HG03066 (cell line): ENCODE measurements around the gene SNPH.
"Not testable (repeated sequence)": the region's sequence is repeated elsewhere in the genome, so short reads cannot be mapped to it uniquely, and the experiment has no call there.

ENCODE experiments used
- ATAC-seq: cut with Tn5 transposase; IDR thresholded peaks from one replicate; pipeline ENCODE4 v1.9.1; 2021; ENCODE audit warnings: low read depth; ENCODE audit not compliant: unreplicated experiment

SNPH gene

DNA sequence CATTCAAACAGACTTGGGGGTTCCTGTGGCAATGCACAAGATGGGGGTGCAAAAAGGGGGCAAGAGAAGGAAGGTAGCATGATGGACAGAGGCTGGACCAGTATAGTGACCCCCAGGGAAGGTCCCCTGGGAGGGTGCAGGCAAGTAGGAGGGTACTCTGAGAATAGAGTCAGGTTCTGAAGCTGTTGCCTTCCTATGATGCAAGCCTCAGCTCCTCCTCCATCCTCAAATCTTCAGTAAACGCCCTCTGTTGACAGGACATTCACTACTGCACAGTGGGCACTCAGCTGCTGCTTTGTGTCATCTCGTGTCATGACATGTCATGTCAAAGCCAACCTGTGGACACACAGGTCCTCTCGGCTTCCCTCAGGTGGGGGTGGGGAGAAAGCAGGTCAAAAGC lies 68.7 kb downstream of the SNPH start:
- no peak for ATAC-seq

DNA sequence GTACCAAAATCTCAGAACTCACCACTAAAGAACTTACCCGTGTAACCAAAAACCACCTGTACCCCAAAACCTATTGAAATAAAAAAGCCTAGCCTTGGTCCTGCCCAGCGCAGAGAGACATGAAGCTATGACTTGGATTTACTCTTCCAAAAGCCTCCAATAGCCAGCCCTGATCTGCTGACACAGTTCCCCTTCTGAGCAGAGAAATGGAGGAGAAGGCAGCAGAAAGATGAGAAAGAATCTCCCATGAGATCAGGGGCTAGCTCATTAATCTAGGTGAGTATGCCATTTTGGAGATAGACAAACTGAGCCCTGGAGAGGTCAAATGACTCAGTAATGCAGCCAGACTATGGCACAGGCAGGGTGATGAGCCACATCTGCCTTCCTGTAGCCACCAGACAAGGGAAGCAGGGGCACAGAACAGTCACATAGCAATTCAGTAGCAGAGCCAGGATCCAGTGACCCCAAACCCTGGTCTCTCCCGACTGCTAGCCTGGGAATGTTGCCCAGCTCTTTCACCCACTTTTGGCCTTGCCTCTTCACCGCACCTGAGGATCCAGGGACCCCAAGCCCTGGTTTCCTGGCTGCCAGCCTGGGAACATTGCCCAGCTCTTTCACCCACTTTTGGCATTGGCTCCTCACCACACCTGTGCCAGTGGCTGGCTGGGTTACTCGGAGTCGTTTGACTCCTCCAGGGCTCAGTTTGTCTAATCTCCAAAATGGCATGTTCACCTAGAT lies 70.0 kb downstream of the SNPH start:
- no peak for ATAC-seq

DNA sequence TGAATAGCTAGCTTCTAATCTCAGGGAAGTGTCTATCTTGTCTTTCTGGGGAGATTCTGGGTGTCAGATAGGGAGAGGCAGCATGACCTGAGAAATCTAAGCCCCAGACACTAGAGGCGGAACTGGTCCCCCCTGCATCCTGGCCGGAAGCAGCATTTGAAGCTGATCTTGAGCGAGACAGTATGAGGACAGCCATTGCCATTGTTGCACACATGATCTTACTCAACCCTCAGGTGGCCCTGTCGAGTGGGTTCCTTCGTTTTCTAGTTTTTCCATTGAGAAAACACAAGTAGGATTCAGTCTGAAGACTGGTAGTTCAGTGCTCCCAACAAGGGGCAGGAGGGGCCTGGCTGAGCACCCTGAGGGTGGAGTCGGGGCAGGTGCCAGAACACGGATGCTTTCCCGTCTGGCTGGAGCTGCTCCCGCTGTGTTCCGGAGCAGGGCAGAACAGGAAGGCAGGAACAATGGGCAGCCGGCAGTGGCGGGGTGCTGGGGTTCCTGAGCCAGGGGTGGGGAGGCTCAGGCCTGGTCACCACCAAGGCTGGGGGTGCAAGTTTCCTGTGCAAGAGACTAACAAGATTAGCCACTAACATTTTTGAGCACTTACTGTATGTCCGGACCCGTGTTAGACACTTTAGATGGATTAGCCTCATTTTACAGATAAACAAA lies 70.7 kb downstream of the SNPH start:
- ATAC-seq = no peak

DNA sequence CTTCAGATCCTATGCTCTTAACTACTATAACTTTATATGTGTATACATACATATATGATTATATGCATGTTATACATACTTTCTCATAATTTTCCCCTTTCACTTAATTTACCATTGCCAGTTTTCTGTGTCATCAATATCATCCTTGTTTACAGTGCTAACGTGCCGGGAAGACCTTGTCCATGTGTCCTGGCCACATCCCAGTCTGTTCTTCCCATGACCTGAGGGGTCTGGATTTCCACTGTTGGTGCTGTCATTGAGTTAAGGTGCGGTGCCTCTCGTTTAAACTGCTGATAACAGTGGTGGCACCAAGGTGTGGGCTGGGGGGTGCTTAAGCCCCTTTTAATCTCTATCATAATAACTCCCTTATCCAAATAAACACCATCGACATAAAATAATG lies 71.3 kb downstream of the SNPH start:
- no peak for ATAC-seq

DNA sequence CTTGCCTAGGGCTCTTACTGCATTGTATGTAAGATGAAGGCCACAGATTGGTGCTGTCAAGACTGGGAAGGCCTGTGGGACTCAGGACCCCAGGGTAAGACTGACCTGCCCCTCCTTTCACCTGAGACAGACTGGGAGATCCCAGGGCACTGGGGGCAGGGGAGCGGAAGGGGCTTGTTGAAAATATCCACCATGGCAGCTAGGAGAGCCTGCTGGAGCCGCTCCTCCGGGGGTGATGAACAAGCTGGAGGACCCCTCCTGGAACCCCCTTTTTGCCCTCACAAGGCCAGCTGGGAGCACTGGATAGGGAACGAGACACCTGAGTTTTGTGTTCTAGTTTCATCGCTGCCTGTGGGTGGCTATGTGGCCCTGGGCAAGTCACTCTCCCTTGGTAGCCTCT lies 72.0 kb downstream of the SNPH start:
- ATAC-seq = no peak

DNA sequence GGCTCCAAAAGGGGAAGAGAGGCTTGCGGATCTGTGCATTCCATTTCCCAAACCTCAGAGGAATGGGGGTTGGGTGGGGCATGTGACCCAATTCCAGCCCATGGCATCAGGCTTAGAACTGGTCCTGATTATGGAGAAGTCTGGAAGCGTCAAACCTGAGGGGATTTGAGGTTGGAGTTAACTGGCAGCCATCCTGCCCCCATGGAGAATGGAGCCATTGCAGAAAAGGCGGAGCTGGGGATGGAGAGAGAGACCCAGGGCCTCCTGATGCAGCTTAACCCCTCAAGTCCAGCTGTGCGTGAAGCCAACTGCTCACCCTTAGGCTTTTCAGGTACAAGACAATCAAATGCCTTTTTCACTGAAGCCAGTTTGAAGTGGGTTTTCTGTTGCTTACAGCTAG lies 72.7 kb downstream of the SNPH start:
- no peak for ATAC-seq

DNA sequence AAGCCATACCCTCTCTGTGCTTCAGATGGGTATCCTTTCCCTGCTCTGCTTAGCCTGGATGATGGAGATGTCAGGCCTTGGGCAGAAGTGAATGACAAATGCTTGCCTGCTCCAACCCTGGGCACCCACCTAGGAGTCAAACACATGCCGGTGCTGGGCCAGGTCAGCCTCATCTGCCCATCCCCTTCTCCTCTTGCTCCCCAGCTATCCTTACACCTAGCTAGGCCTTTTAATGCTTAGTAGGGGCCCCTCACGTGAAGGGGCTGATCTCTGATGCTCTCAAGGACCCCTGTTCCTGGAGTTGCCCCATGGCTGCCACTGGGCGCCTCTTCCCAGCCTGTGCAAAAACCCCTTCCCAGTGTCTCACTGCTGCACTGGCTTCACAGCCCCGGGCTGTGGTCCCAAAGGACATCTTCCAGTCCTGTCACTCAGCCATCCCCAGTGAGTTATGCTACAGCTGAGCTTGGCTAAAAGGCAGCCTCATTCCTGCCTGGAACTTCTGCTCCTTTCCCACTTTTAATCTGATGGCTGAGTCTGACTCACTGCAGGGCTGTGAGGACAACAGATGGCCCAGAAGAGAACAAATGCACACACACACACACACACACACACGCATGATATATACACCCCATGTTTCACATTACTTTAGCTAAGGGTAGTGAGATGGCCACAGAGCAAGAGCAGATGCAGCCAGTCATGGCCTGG lies 75.6 kb downstream of the SNPH start:
- no peak for ATAC-seq

DNA sequence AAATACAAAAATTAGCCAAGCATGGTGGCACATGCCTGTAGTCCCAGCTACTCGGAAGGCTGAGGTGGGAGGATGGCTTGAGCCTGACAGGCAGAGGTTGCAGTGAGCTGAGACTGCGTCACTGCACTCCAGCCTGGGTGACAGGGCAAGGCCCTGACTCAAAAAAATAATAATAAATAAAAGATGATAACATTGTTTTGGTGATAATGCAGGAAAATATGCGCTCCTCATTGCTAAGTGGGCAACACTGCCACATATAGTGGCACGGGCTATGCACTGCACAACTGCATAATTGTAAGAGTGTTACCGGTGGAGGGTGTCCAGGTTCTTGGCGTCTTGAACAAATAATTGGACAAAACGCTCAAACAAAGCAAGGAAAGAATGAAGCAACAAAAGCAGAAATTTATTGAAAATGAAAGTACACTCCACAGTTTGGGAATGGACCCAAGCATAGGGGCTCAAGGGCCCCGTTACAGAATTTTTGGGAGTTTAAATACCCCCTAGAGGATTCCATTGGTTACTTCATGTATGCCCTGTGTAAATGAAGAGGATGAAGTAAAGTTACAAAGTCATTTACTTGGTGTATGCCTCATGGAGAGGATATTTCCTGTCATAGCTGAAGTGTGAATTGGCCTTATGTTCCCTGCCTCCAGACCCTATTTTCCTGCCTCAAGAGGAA lies 77.5 kb downstream of the SNPH start:
- ATAC-seq = not testable (repeated sequence)

DNA sequence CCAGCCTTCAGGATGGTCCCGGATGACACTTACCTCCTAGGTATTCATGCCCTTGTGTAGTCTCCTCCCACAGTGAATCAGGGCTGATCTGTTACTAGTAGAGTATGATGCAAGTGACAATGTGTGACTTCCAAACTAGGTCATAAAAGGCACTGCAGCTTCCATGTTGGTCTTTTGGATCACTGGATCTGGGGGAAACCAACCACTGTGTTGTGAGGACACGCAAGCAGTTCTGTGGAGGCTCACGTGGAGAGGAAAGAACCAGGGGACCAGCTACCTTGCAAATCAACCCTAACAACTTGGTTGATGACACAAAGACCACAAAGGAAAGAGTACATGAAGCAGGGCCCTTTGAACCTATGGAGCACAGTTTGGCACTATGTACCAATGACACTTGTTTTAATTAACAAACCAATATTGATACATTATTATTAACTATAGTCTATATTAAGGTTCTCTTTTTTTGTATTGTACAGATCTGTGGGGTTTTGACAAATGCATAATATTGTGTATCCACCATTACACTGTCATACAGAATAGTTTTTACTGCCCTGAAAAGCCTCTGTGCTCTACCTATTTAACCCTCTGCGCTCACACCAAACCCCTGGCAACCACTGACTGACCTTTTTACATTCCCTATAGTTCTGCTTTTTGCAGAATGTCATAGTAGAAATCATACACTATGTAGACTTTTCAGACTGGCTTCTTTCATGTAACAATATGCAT lies 79.1 kb downstream of the SNPH start:
- no peak for ATAC-seq

DNA sequence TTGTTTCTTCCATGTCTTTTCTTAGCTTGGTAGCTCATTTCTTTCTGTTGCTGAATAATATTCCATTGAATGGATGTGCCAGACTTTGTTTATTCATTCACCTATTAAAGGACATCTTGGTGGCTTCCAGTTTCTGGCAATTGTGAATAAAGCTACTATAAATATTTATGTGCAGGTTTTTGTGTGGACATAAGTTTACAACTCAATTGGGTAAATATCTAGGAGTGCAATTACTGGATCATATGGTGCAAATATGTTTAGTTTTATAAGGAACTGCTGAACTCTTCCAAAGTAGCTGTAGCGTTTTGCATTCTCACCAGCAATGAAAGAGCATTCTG lies 79.6 kb downstream of the SNPH start:
- ATAC-seq = no peak

DNA sequence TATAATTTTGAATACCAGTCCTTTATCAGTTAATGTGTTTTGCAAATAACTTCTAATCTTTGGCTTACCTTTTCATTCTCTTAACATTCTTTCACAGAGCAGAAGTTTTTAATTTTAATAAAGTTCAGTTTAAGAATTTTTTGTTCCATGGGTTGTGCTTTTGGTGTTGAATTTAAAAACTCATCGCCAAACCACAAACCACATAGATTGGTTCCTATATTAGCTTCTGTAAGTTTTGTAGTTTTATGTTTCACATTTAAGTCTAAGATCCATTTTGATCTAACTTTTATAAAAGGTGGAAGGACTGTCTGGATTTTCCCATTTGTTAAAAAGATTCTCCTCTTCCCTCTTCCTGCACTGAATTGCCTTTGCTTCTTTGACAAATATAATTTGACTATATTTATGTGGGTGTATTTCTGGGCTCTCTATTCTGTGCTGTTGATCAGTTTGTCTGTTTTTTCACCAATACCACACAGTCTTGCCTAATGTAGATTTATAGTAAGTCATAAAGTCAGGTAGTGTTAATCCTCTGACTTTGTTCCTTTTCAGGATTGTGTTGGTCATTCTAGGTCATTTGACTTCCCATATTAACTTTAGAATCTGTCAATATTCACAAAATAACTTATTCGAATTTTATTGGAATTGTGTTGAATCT lies 80.3 kb downstream of the SNPH start:
- ATAC-seq = no peak

DNA sequence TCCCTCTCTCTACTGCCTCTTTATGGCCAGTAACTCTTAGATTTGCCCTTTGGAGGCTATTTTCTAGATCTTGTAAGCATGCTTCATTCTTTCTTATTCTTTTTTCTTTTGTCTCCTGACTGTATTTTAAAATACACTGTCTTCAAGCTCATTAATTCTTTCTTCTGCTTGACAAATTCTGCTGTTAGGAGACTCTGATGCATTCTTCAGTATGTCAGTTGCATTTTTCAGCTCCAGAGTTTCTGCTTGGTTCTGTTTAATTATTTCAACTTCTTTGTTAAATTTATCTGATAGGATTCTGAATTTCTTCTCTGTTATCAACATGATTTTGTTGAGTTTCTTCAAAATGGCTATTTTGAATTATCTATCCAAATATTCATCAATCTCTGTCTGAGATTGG lies 87.9 kb downstream of the SNPH start:
- no peak for ATAC-seq

DNA sequence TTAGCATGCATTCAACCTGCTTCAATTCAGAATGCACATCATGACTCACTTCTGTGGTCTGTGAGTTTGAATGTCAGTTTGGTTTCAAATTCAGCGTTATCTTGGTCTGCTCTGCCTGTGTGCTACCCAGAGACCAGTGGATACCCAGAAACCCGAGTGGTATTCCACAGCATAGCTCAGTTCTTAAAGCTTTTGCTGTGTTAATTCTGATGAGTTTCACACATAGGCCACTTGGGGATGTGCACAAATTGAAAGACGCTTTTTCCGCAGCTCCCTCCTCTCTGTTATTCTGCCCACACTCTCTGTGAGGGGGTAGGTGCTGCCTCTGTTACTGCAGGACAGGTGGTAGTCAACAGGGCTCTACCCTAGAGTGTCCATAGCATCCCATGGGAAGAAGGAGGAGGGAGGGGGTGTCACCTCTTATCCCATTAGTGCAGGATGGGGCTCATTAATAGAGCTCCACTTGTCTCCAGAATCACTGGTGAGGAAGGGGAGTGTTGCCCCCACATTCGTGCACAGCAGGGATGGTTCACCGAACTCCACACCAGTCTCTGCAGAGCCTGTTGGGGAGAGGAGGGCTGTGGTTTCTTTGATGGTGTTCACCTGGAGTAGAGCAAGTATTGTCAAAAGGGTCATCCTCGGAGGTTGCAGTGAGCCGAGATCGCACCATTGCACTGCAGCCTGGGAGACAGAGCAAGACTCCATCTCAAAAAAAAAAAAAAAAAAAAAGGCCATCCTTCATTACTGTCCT lies 92.0 kb downstream of the SNPH start:
- ATAC-seq = no peak
